Measurements from ENCODE around the gene PHACTR1. TPM values are rescaled to one million over a fixed set of nuclear protein-coding genes. Genes with fewer than 3 reads are reported as not detected.

PHACTR1 gene
- total RNA-seq, 1 experiment from 2014 or later = 15.5 TPM

DNA sequence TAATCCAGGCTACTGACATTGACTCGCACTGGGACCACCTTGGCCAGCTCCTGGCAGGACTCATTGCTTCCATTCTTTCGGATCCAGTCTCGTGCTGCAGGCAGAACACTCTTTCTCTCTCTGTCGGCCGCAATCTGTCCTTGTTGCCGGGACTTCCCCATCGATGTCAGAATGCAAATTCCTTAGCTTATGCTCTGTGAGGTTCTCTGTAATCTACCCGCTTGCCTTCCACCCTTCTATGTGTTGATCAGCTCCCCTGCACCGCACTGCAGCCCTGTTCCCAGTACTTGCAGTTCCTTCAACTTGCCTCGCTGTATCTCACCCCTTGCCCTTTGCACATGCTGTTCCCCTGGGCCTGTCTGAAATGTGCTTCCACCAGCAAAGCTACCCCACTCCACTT is 182.0 kb downstream of the PHACTR1 start (continued):
- TF ChIP-seq, protein P1, sequence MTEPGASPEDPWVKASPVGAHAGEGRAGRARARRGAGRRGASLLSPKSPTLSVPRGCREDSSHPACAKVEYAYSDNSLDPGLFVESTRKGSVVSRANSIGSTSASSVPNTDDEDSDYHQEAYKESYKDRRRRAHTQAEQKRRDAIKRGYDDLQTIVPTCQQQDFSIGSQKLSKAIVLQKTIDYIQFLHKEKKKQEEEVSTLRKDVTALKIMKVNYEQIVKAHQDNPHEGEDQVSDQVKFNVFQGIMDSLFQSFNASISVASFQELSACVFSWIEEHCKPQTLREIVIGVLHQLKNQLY (CRISPR knock-in tag; IDR thresholded peaks at IDR 0.05) = no peak

GRCh38 chr6:12899046-12899833 is 182.7 kb downstream of the PHACTR1 start:
- Mint-ChIP-seq H3K4me3 (no peak overlapping the region), H3K36me3 (no peaks in the 10 kb centered on the region), H3K27me3 (ENCODE audit: low read depth) (peaks cover 3% of the 10 kb centered on the region; the same call in 1 of the 2 replicates), H3K9me3 (no peaks in the 10 kb centered on the region), H3K4me1 (no peaks in the 10 kb centered on the region), H3K27ac (no peak overlapping the region)
- POLR2A ChIA-PET = interaction anchor here (0.5 kb wide), 1 partner anchor 12 kb away, joined by 3 read pairs; no protein-coding TSS in a partner anchor
- CTCF ChIA-PET = interaction anchor here (1.1 to 2.9 kb wide), 5 partner anchors 11 to 340 kb away, joined by 3 to 15 read pairs (median 7); no protein-coding TSS in a partner anchor
- no peak for DNase-seq (ENCODE audit: low spot score)
- TF ChIP-seq ETV6 (CRISPR knock-in tag; IDR thresholded peaks at IDR 0.05) (no peak), FOXJ3 (CRISPR knock-in tag; IDR thresholded peaks at IDR 0.05; ENCODE audit: borderline replicate concordance) (no peak), FOXK1 (CRISPR knock-in tag; IDR thresholded peaks at IDR 0.05) (no peak), SP1 (CRISPR knock-in tag; conservative IDR thresholded peaks at IDR 0.05) (no peak), ZNF232 (CRISPR knock-in tag; IDR thresholded peaks at IDR 0.05) (no peak), RORB (CRISPR knock-in tag; IDR thresholded peaks at IDR 0.05) (no peak), GABPB1 (CRISPR knock-in tag; IDR thresholded peaks at IDR 0.05) (no peak), ZNF671 (CRISPR knock-in tag; IDR thresholded peaks at IDR 0.05) (no peak), ZNF423 (CRISPR knock-in tag; IDR thresholded peaks at IDR 0.05) (no peak), ELF4 (CRISPR knock-in tag; IDR thresholded peaks at IDR 0.05; ENCODE audit: low read depth) (no peak), ATF1 (CRISPR knock-in tag; IDR thresholded peaks at IDR 0.05) (no peak), FOXP4 (CRISPR knock-in tag; IDR thresholded peaks at IDR 0.05) (no peak)
- TF ChIP-seq, protein P2, sequence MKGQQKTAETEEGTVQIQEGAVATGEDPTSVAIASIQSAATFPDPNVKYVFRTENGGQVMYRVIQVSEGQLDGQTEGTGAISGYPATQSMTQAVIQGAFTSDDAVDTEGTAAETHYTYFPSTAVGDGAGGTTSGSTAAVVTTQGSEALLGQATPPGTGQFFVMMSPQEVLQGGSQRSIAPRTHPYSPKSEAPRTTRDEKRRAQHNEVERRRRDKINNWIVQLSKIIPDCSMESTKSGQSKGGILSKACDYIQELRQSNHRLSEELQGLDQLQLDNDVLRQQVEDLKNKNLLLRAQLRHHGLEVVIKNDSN (CRISPR knock-in tag; IDR thresholded peaks at IDR 0.05) = no peak
- TF ChIP-seq, protein P3, sequence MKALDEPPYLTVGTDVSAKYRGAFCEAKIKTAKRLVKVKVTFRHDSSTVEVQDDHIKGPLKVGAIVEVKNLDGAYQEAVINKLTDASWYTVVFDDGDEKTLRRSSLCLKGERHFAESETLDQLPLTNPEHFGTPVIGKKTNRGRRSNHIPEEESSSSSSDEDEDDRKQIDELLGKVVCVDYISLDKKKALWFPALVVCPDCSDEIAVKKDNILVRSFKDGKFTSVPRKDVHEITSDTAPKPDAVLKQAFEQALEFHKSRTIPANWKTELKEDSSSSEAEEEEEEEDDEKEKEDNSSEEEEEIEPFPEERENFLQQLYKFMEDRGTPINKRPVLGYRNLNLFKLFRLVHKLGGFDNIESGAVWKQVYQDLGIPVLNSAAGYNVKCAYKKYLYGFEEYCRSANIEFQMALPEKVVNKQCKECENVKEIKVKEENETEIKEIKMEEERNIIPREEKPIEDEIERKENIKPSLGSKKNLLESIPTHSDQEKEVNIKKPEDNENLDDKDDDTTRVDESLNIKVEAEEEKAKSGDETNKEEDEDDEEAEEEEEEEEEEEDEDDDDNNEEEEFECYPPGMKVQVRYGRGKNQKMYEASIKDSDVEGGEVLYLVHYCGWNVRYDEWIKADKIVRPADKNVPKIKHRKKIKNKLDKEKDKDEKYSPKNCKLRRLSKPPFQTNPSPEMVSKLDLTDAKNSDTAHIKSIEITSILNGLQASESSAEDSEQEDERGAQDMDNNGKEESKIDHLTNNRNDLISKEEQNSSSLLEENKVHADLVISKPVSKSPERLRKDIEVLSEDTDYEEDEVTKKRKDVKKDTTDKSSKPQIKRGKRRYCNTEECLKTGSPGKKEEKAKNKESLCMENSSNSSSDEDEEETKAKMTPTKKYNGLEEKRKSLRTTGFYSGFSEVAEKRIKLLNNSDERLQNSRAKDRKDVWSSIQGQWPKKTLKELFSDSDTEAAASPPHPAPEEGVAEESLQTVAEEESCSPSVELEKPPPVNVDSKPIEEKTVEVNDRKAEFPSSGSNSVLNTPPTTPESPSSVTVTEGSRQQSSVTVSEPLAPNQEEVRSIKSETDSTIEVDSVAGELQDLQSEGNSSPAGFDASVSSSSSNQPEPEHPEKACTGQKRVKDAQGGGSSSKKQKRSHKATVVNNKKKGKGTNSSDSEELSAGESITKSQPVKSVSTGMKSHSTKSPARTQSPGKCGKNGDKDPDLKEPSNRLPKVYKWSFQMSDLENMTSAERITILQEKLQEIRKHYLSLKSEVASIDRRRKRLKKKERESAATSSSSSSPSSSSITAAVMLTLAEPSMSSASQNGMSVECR (CRISPR knock-in tag; IDR thresholded peaks at IDR 0.05; ENCODE audit: borderline replicate concordance) = no peak
- TF ChIP-seq, protein P4, sequence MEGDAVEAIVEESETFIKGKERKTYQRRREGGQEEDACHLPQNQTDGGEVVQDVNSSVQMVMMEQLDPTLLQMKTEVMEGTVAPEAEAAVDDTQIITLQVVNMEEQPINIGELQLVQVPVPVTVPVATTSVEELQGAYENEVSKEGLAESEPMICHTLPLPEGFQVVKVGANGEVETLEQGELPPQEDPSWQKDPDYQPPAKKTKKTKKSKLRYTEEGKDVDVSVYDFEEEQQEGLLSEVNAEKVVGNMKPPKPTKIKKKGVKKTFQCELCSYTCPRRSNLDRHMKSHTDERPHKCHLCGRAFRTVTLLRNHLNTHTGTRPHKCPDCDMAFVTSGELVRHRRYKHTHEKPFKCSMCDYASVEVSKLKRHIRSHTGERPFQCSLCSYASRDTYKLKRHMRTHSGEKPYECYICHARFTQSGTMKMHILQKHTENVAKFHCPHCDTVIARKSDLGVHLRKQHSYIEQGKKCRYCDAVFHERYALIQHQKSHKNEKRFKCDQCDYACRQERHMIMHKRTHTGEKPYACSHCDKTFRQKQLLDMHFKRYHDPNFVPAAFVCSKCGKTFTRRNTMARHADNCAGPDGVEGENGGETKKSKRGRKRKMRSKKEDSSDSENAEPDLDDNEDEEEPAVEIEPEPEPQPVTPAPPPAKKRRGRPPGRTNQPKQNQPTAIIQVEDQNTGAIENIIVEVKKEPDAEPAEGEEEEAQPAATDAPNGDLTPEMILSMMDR (IDR thresholded peaks at IDR 0.05) = no peak
- ATAC-seq = no peak

All from WTC11 (cell line).